Renal cortex interstitium (tissue), 15 donors: ENCODE data around the gene HOXB9. TPM values are rescaled to one million over a fixed set of nuclear protein-coding genes. Genes with fewer than 3 reads are reported as not detected.
A peak's percentile ranks its signal among the peaks of the same experiment; 100 is the strongest.

ENCODE experiments used
- DNase-seq, 11 donors: peaks; one replicate each; pipeline ENCODE4 v3.0.0-alpha.2; 2013; ENCODE audit warnings: low read depth in 9 of 11, low spot score in 4 of 11; ENCODE audit errors: extremely low read depth in 1 of 11
- long read RNA-seq, 16 experiments: transcript quantifications; one replicate each; lab custom pipeline, GENCODE V29; 2026
- polyA plus RNA-seq, 3 donors: library from polyadenylated mRNA; unstranded; fragments of 120-200 nt; gene quantifications; one replicate each; pipeline ENCODE4 v1.2.1, GENCODE V29; 2013; ENCODE audit not compliant: insufficient read length in 3 of 3

Gene HOXB9
- polyA plus RNA-seq = 10 to 100 TPM; 68.7 to 88.7 (median 72.5) TPM
- long read RNA-seq, donor 1, transcript HOXB9-201 (2 exons, 2,581 nt) = major isoform, 20 of 20 reads
- long read RNA-seq, donor 1, partial matches to known transcripts = 0 of 20 reads
- long read RNA-seq, donor 1, other reads (novel, unspliced or antisense) = 0 of 20 reads
- long read RNA-seq, donor 2, transcript HOXB9-201 (2 exons, 2,581 nt) = major isoform, 33 of 33 reads
- long read RNA-seq, donor 2, partial matches to known transcripts = 0 of 33 reads
- long read RNA-seq, donor 2, other reads (novel, unspliced or antisense) = 0 of 33 reads
- long read RNA-seq, donor 3, transcript HOXB9-201 (2 exons, 2,581 nt) = major isoform, 35 of 35 reads
- long read RNA-seq, donor 3, partial matches to known transcripts = 0 of 35 reads
- long read RNA-seq, donor 3, other reads (novel, unspliced or antisense) = 0 of 35 reads
- long read RNA-seq, donor 4, transcript HOXB9-201 (2 exons, 2,581 nt) = major isoform, 26 of 26 reads
- long read RNA-seq, donor 4, partial matches to known transcripts = 0 of 26 reads
- long read RNA-seq, donor 4, other reads (novel, unspliced or antisense) = 0 of 26 reads
- long read RNA-seq, donor 5 = 0 reads
- long read RNA-seq, donor 6, transcript HOXB9-201 (2 exons, 2,581 nt) = major isoform, 34 of 34 reads
- long read RNA-seq, donor 6, partial matches to known transcripts = 0 of 34 reads
- long read RNA-seq, donor 6, other reads (novel, unspliced or antisense) = 0 of 34 reads
- long read RNA-seq, donor 7, transcript HOXB9-201 (2 exons, 2,581 nt) = major isoform, 32 of 32 reads
- long read RNA-seq, donor 7, partial matches to known transcripts = 0 of 32 reads
- long read RNA-seq, donor 7, other reads (novel, unspliced or antisense) = 0 of 32 reads
- long read RNA-seq, donor 8 = 0 reads
- long read RNA-seq, donor 9, transcript HOXB9-201 (2 exons, 2,581 nt) = major isoform, 28 of 28 reads
- long read RNA-seq, donor 9, partial matches to known transcripts = 0 of 28 reads
- long read RNA-seq, donor 9, other reads (novel, unspliced or antisense) = 0 of 28 reads
- long read RNA-seq, donor 10, transcript HOXB9-201 (2 exons, 2,581 nt) = major isoform, 21 of 21 reads
- long read RNA-seq, donor 10, partial matches to known transcripts = 0 of 21 reads
- long read RNA-seq, donor 10, other reads (novel, unspliced or antisense) = 0 of 21 reads
- long read RNA-seq, donor 11, transcript HOXB9-201 (2 exons, 2,581 nt) = major isoform, 13 of 13 reads
- long read RNA-seq, donor 11, partial matches to known transcripts = 0 of 13 reads
- long read RNA-seq, donor 11, other reads (novel, unspliced or antisense) = 0 of 13 reads
- long read RNA-seq, donor 12, transcript HOXB9-201 (2 exons, 2,581 nt) = major isoform, 12 of 12 reads
- long read RNA-seq, donor 12, partial matches to known transcripts = 0 of 12 reads
- long read RNA-seq, donor 12, other reads (novel, unspliced or antisense) = 0 of 12 reads
- long read RNA-seq, donor 13 = 0 reads
- long read RNA-seq, donor 14, transcript HOXB9-201 (2 exons, 2,581 nt) = major isoform, 23 of 23 reads
- long read RNA-seq, donor 14, partial matches to known transcripts = 0 of 23 reads
- long read RNA-seq, donor 14, other reads (novel, unspliced or antisense) = 0 of 23 reads
- long read RNA-seq, donor 15, transcript HOXB9-201 (2 exons, 2,581 nt) = major isoform, 11 of 11 reads
- long read RNA-seq, donor 15, partial matches to known transcripts = 0 of 11 reads
- long read RNA-seq, donor 15, other reads (novel, unspliced or antisense) = 0 of 11 reads
- long read RNA-seq, donor 16, transcript HOXB9-201 (2 exons, 2,581 nt) = major isoform, 58 of 58 reads
- long read RNA-seq, donor 16, partial matches to known transcripts = 0 of 58 reads
- long read RNA-seq, donor 16, other reads (novel, unspliced or antisense) = 0 of 58 reads

DNA sequence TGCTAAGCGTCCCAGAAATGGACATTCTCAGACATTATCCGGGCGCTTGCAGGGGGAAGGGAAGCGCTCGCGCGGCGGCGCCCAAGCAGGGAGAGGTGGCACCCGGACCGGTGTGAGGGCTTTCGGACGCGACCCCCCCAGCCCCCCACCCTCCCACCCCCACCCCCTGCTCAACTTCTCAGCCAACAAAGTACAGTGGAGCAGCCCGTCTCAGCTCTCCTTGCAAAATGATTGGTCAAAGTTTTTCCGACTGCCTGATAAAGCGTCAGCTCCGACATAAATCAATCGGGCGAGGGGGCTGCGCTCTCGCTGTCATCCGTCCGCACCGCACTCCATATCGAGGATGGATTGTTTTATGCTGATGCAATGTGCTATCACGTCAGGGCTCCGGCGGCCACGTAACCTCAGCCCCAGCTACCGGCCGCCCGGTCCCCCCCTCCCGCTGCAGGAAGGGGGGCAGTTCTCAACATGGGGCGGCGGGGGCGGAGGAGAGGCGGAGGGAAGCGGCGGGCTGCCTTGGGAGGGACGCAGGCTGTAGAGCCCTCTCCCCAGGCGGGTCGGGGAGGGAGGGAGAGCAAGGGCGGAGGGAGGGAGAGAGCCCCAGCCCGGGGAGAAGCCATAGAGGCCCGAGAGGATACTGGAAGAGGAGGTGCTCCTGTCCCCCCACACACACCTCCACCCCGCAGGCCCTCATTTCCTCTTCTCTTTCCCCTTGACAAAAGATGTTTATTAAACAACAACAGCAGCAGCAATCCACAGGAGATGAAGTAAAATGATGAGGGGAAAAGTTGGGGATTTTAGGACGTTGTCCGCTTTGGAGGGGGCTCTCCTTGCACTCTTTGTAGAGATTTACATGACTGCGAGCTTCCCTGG, at the start of gene HOXB9:
HOXB9 (minus strand) TSS at position 114 of the 873 bp plus-strand sequence; CDS start at position 25, 89 bp downstream.
- peak in 1 of 11 donors; percentile 87 for DNase-seq

DNA sequence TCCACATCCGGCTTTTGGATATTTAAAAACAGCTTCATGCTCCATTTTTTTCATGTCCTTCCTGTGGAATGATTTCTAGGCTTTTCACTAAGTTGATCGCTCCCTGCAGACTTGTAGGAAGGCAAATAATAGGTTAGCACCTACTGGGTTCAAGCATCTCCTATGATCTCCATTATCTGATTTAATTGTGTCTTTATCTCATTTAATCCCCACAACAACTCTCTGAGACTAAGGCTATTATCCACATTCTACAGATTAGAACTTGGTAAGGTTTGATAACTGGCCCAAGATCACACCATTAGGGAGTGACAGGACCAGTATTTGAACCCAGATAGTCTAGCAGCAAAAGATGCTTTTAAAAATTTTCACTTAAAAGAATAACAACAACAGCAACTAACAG, 46.2 kb upstream of the HOXB9 start:
- DNase-seq = no peak

DNA sequence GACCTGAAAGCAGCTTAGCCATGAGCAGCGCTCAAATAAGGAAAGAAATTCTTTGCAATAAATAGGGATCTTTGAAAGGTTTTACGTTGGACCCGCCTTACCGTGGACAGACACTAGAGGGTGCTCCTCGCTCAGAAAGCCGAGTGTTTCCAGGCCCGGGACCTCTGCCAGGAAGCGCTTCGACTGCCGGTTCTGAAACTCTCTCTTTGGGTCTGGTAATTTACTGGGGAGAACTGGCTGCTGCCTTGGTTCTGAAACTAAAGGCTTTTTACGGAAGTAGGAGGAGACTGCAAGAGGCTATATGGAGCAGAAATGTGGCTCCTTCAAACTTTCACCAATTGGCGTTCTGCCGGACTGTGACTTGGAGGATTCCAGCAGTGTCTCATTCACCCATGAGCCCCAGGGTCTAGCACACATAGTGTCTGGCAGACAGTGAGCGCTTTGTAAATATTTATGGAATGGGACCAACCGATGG, 45.6 kb upstream of the HOXB9 start:
- DNase-seq = peak in 10 of 11 donors; percentile 55 to 75 (median 66)

GRCh38 chr17:48663134-48663924, 37.2 kb upstream of the HOXB9 start:
- DNase-seq = no peak

GRCh38 chr17:48655913-48656312, 29.8 kb upstream of the HOXB9 start:
- no peak for DNase-seq

DNA sequence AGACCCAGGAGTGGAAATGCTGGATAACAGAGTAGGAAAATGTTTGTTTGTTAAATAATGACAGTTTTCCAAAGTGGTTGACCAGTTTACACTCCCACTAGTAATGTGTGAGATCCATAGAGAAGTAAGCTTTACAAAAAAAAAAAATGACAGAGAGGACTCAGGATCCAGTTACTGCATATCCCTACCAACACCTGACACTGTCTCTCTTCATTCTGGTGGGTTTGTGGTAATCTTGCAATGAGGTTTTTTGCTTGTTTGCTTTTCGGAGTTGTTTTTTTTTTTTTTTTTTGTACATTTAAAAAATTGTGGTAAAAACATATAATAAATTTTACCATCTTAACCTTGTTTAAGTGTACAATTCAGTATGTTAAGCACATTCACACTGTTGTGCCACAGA, 23.6 kb upstream of the HOXB9 start:
- DNase-seq = no peak

GRCh38 chr17:48647963-48648245, 21.7 kb upstream of the HOXB9 start:
- DNase-seq = no peak

- DNase-seq = no peak
Measured at GRCh38 chr17:48647103-48647962, 21.2 kb upstream of the HOXB9 start.

DNA sequence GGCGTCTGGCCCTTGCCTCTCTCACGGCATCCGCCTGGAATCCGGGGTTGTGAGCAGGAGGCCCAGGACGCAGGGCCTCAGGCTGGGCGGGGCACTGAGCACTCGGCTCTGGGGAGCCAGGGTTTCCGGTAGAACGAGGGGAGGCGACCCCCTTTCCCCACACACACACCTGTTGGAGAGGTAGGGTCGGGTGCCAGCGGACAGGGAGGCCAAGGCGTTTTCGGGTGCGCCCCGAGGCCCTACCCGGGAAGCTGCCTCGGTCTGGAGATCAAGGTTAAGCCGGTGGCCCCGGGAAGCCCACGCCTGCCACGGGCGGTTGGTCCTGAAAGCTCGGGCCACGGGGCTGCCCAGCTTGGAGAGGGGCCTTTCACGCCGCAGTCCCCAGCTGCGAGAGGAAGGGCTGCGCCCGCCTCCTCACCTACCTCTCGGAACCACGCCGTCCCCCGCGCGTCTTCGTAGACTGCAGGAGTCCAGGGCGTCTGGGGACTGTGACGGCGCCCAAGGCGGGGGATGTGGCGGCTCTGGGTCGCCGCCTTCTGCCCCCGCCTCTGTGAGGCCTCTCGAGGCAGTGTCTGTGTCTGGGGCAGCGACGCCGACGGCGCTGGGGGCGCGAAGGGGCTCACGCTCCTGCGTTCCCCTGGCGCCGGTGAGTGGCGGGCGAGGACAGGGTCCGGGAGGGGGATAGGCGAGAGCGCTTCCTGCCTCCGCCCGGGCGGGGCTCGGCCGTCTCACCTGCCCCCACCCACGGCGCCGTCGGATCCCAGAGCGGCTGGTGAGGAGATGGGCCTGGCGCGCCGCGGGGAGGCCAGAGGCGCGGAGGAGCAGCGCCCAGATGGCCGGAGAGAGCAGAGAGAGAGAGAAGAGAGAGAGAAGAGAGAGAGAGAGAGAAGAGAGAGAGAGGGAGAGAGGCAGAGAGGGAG, 20.3 kb upstream of the HOXB9 start:
- DNase-seq = peak in 3 of 11 donors; percentile 38 to 65 (median 54)

DNA sequence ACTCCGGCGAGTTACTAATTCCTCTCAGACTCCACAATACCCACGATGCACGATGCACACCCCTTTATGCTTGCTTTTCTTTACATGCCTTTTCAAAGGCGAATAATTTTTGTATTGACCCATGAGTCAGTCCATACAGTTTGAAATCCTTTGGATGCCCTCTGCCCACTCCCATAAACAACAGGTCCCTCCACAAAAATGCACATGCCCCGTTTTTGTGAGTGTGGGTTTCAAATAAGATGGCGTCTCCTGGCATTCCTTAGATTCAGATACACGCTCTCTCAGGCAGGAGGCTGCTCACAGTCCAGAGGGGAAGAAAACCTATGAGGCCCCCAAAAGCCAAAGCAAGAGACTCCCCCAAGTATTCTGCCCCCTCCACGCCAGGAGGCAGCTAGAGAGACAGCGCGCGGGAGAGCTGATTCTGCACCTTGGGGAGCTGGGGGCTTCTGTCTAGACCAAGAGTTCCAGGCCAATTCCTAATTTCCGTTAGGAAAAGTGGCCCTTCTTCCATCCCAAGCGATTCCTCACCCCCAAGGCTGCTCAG, 19.6 kb upstream of the HOXB9 start:
- DNase-seq = no peak

DNA sequence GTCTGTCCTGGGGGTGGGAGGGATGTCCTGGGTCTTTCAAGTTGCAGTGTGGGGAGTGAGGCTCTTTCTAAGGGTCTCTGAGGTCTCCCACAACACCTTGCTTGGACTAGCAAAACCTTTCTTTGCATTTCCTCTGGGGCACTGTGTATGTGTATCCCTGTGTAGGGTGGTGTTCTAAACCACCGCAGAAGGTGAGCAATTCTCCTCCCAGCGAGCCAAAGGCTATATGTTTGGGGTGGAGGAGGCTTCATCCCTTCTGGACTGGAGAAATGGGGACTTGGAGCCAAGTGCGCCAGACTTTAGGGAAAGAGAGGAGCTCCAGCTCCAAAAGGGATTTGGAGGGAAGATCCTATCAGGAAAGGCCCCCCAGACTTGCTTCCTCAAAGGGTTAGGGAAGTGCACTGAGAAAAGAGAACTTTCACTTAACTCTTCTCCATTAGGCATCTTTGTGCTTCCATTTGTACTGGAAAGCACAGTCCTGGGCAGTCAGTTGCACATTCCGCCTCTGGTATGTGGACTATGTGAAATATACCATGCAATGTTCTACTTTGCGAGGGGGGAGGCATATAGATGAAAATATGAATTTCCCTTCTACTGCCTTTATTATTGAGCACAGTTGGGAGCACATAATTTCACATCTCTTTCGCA, 18.9 kb upstream of the HOXB9 start:
- DNase-seq = no peak

DNA sequence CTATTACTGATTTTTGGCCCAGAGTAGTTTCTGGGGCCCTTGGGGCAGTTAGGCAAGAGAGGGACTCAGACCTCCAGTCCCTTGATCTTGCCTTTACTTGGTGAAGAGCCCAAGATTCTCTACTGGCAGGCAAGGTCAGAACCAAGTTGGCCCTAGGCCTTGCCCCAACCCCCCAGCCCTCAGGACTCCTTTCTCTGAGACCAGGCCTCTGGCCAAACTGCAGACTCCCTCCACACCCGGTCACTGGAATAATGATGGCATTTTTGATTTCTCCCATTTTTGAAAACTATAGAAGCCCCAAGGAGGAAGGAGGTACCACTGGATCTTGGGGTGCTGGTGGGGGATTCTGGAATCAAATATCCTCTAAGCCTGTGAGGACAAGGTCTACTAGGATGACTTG, 18.0 kb upstream of the HOXB9 start:
- DNase-seq = no peak

DNA sequence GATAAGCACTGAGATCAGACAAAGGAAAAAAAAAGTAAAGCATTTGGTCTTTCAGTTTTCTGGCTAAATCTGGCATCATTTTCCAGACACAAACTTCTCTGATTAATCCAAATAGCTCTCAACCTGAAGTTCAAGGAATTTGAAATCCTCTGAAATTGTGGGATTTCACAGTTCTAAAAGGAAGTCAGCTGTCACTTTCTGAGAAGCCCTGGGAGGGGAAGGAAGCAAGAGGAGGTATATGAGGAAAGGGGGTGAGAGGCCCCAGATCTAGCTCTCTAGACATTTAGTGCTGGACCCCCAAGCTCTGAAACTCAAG, 17.5 kb upstream of the HOXB9 start:
- DNase-seq = no peak
